Measurements from ENCODE around the gene NUDT4B.
"Not testable (repeated sequence)": the region's sequence is repeated elsewhere in the genome, so short reads cannot be mapped to it uniquely, and the experiment has no call there.

- not testable (repeated sequence) for TF ChIP-seq POLR2A (IDR thresholded peaks at IDR 0.05; ENCODE audit: low read depth, low read length); POLR2AphosphoS5 (IDR thresholded peaks at IDR 0.05; ENCODE audit: low read depth, low read length); TAF1 (IDR thresholded peaks at IDR 0.05; ENCODE audit: borderline replicate concordance, low read depth, low read length)
These were observed at the start of gene NUDT4B for GRCh38 chr1:148748563-148749334.
